CD4-positive, alpha-beta T cell treated with Interleukin-17A for 4 hours (primary cell): ENCODE measurements around the gene CADPS.

Source experiments
- DNase-seq: peaks from one replicate; pipeline ENCODE4 v3.0.0-alpha.2; 2020; ENCODE audit warnings: mixed read lengths

The CADPS gene

DNA sequence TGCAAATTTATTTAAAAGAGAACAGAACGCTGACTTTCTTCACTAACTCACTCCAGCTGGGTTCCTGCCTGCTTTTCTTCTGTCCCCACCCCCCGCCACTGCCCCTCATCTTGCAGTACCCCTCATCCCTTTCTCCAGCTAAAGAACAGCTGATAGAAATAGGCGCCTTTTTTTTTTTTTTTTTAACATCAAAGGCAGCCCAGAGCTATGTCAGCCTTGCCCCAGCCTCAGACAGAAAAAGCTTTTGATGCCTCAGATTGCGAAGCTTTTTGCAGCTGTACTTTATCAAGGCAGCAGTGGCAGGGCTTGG is 1.8 kb downstream of the CADPS start:
- no peak for DNase-seq

DNA sequence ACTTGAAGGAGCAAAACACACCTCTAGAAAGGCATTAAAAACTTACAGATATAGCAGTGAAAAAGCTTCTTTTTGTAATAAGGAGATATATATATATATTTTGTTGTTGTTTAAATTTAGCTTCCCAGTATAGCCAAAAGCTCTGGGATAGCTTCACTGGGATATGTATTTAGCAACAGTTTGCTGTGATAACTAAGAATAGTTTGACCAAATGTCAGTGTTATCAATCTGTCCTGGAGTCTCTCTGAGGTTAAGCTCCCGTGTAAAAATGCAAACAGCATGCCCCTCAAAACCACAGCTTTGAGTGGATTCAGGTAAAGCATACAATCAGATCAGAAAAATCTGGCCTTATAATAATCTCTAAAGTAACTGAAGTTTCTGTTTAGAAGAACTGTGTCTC is 2.9 kb downstream of the CADPS start:
- no peak for DNase-seq

DNA sequence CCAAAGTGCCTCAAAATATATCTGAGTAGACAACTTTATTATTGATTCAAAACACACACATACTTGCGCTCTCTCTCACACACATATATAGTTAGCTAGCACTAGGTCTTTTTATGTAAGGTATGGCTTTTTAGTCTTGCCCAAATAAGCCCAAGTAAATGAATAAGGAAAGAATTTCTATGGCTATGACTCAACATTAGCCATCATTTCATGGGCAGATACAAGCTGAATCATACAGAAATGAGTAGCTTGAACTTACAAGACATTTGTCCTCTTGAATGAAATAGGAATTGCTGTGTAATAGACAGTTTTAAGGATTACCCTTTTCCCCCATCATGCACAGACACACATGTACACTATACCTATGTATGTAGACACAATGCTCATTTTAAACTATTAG is 4.9 kb downstream of the CADPS start:
- no peak for DNase-seq

DNA sequence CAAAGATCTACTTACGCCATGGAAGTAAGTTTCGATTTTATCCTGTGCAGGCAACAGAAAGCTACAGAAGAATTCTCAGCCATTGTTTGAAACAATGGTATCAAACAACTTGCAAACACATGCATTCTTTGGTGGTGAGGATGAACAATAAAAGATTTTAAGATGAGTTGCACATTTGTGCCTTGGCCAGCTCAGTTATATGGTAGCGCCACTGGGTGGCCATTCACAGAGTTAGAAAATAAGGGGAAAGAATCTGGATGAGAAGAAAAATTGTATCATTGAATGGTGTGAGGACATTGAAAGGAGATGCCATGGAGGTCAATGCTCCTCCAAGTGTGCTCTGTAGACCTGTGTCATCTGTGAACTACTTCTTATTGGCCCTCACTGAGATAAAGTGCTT is 11.6 kb downstream of the CADPS start:
- no peak for DNase-seq

DNA sequence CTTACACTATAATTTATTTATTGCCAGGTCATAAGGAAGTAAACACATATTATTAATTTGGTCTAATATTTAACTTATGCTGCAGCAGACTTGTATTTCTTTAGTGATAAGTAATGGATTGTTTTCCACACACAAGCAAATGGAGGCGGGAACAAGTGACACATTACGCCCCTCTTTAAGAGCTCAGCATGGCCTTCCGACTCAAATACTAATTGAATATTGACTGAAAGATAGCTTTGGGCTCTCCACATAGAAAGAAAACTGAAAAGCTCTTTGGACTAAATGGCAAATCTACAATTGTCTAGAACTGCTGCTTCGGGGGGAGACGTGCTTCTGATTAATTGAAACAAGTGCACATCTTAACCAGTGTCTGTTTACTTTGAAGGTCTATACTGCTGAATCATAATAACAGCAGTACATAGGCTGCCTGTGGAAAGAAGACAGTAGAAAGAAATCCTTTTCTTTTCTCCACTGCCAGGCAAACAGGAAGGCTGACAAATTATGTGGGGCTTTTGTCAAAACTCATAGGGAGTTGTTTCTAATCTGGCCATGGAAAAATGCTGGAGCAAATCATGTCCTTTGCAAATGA is 15.9 kb downstream of the CADPS start:
- DNase-seq = no peak

DNA sequence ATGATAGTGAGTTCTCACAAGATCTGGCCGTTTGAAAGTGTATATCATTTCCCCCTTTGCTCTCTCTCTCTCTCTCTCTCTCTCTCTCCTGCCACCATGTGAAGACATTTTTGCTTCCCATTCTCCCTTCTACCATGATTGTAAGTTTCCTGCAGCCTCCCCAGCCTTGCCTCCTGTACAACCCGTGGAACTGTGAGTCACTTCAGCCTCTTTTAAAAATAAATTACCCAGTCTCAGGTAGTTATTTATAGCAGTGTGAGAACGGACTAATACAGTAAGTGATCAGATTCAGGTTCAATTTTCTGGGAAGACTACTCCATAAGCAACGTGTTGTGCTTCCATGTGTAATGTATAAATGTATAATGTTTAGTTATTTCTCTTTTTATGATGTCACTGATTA is 29.2 kb downstream of the CADPS start:
- no peak for DNase-seq

DNA sequence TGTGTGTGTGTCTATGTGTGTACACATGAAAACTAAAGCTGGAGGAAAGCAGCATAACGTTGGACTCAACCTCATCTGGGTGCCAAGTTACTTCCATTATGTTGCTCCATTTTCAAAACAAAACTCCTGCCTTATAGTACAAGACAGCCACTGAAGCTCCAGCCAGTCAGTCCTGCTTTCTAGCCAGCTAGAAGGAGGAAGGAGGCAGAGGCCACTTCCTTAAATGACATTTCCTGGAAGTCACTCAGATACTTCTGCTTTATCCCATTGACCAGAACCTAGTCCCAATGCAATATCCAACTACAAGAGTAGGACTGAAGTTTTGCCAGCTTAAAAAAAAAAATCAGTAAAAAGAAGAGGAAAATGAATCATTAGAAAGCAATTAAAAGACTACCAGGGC is 31.7 kb downstream of the CADPS start:
- no peak for DNase-seq

DNA sequence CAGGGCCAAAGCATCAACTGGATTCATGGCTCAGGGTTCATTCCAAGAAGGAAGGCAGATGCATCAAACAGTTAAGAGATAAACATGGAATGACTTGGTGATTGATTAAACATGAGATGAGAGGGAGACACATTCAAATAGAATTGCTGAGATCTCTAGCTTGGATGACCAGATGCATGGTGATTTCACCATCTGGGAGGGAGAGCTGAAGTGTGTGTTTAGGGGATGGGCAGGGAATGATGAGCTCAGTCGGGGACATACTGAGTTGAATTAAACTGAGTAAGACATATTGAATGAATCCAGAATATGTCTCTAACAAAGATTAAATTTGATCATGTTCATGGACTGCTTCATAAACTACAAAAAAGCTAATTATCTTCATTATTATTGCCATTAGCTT is 35.5 kb downstream of the CADPS start:
- no peak for DNase-seq

DNA sequence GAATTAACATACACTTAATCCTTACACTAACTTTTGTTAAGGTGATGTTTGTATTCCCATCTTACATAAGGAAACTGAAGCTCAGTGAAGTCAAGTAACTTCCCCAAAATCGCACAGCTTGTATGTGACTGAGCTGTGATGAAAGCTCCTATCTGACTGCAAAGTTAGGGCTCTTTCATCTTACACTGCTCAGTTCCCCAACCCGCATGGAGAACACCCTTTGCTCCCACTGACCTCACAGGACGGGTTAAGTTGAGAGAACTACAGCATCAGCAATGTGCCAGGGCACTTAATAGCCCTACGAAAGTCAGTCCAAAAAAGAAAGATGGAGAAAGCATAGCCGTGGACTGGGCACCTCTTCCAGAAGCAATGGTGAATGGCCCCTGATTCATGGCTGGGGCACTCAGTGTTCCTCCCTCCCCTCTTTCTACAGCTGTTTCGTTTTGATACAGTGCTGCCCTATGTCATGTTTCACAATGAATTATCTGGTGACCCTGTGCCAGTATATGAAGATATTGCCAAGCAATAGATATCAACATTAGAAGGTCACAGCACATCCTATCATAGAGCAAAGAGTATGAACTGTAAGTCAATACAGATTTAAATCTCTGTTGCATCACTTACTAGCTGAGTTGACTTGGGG is 38.0 kb downstream of the CADPS start:
- DNase-seq = no peak

DNA sequence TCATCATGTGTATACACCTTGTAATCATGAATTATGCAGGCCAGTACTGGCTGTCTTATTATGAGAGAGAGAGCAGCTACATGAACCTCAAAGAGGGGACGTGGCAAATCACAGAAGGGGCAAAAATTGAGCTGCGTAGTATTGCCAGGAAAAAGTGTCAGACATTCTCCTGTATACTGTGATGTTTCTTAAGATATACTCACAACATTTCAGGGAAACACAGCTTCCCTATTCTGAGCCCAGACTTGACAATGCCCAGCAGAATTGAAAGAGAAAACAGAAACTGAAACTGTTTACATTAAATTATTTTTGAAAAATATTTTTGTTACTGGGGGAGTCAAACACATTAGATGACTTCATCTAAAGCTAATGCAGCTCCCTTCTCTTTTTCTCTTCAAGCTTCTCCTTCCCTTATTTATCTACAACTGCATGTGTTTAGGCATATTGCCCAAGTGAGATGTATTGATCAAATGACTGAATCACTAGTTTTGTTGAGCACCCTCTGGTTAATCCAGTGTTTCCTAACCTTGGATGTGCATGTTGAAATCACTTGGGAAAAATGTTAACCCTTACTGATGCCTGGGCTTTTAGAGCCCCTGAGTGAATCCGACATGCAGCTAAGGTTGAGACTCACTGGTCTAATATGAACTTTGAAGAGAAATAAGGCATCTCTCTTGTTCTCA is 39.5 kb downstream of the CADPS start:
- DNase-seq = no peak

DNA sequence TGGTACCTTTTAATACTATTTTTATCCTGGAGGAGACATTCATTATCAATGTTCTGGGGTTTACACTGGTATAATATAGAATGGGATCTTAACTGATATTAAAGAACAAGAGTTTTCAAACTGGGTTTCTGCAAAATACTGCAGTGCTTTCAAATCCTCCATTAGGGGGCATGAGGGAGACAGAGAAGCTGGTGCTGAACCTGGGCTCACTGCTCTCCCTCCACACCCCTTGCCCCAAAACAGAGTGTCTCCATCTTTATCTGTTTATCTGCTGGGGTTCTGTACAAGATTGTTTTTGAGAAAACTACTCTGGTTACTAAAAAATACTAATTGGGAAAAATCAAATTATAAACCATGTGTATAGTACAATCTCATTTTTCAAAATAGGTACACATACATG is 41.7 kb downstream of the CADPS start:
- DNase-seq = no peak

DNA sequence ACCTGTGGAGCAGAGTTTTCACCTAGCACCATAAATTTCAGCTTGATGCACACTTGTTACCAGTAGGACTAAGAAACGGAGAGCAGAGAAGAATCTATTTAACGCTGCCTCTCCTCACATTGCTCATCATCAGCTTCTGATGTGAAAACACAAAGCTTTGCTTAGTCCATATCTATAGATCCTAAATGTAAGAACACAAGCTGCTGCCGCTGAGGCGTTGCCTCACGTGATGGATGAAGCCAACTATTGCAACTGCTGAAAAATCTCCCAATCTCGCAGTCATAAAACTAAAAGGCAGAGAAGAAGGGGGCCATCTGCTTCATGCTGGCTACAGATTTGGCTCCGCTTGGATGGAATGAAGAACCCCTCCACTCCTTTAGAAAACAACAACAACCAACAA is 42.7 kb downstream of the CADPS start:
- no peak for DNase-seq

DNA sequence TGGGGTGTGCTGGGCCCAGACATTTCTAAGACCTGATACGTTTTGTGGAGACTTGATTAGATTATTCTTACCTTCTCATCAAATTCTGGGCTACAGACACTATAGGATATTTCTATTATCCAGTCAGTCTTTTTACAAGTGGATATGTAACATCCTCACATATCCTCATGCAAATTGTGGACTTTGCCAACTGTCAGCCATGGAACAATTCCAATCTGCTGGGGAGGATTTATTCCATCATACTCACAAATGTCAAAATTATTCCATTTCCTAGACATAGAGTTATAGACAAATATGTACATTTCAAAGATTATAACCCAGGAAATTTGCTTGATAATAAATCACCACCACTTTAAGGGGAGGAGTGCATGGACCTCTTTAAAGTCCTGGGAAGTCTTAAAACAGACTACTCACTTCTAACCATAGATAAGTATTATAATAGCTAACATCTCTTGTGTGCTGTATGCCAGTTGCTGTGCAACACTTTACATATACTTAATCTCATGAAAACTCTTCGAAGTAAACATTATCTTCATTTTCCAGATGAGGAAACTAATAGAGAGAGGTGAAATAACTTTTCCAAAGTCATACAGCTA is 44.4 kb downstream of the CADPS start:
- no peak for DNase-seq

DNA sequence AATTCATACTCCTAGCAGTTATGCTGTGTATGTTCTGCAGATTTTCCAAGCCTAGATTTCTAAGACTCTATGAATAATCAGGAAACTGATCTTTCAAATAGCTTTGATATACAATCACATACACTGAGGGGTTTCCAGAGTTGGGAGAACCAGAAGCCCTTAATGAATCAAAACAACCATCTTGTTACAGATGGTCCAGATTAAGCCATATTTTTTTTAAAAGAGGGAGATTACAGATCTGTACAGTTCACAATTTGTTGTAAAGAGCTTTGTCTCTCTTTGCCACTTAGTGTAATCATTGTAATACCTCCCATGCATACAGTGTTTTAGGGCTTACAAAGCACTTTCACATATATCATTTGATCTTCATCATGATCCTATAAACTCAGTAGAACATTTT is 47.7 kb downstream of the CADPS start:
- no peak for DNase-seq

DNA sequence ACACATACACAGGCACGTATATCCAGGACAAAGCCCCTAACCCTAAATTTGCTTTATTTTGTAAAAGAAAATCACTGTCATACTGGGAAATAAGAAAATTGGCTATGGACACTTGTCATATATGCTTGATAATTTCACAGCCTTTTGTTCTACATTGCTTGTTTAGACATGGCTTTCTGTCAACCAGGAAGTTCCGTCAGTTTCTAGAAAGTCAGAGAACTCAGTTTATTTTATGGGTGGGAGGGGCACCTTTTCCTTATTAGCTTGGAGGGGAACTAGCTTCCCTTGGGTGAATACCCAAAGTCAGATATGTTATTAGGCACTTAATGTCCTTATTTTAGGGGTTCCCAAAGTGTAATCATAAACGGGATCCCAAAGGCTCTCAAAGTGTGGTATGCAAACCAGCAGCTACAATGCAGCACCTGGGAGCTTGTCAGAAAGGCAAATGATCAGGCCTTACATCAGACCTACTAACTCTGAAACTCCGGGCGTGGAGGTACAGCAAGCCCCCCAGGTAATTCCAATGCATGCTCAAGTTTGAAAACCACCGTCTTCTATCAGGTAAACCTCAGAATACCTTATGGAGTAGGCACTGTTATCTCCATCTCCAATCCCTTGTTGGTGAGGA is 50.1 kb downstream of the CADPS start:
- no peak for DNase-seq

DNA sequence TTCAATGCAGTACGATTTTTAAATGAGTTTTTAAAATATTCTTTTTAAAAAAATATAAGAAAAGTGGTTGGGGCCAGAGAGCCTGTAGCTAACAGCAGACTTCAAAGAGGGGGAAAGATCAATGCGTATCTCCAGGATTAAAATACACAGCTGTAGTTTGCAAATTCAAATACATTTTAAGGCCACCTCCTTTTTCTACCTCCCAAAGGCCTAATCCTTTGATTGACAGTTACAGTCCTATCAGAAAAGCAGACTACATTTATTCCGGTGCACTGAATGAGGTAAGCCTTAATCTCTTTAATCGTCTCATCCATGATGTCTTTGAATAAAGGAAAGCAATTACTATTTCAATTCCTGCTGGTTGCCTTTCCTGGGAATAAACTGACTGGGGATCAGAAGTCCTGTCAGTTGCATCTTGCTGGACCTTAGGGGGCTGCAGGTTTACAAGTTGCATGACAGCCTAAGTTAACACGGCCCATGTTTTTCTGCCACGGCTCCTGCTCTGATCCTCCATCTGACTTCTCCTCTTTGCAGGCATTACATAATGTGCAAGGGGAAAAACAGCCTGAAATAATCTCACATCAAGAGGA is 51.7 kb downstream of the CADPS start:
- no peak for DNase-seq

DNA sequence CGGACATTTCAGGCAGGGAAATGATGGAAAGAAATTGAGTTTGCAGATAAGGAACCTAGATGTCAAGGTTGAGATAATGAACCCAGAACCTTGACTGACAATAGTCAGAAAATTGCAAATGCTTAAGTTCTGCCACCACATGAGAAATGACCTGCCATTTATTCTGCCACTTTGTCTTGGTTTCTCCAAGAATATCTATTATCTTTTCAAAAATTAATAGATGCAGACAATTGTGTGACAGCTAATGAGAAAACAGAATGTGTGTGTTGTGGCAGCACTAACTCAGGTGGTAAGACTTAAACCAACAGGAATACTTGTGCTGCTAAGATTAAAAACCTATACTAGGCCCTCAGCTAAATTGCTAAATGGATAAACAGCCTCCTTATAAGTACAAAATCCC is 52.3 kb downstream of the CADPS start:
- DNase-seq = no peak

DNA sequence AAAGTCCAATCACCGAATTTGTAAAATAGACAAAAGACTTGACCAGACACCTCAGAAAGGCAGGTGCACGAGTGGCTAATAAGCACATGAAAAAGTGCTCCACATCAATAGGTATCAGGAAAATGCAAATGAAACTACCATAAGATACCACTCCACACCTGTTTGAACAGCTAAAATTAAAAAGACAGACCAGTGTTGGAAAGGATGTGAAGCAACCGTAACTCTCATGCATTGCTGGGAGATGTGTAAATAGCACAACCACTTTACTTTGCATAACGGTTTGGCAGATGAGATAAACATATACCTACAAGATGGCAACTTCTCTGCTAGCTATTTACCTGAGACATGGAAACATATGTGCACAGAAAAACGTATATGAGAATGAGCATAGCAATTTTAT is 56.9 kb downstream of the CADPS start:
- no peak for DNase-seq

DNA sequence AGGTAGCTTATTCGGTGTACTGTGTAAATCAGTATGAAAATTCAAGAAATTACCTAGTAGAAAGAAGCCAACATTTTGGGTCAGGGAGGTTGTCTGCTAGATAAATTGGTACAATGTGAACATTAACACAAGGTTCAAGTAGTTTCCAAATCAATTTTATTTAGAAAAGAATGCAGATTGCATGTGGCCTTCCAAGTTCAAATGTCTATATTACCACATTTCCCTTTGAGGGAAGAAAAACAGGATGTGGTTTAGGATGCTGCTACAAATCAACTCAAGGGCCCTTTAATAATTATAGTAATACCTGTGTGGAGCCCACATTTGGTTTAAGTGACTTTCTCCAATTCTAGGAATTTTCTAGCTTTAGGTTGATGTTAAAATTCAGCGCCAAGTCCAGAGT is 57.5 kb downstream of the CADPS start:
- no peak for DNase-seq

DNA sequence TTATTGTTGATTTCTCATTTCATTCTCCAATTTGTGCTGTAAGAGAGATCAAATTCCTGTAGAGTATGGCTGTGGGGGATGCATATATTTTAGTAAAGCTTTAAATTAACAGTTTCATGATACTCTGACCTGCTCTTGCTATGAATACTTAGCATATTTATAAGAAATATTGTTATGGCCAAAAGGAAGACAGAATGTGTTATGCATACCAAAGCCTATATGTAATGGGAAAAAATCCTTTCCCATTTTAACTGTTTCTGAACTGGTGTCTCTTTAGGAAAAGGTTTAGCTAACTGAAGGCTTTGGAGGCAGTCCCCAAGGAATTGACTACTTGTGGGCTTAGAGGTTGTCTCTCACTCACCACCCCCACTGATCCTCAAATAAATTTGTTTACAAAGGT is 59.2 kb downstream of the CADPS start:
- no peak for DNase-seq

DNA sequence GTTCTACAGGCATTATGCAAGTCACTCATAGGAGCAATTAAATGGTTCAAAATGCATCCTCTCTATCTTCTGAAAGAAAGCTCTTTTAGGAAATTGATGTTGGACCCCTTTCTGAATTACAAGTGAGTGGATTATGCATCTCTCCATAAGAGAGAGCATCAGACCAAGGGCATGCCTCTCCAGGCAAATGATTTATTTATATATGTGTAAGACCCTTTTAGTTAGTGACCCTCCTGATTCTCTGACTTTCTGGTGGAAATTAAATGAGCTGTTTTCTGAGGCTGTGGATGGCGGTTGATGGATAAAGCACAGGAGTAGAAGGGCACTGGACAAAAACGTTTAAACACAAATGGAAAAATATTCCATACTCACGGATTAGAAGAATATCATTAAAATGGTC is 62.6 kb downstream of the CADPS start:
- no peak for DNase-seq

DNA sequence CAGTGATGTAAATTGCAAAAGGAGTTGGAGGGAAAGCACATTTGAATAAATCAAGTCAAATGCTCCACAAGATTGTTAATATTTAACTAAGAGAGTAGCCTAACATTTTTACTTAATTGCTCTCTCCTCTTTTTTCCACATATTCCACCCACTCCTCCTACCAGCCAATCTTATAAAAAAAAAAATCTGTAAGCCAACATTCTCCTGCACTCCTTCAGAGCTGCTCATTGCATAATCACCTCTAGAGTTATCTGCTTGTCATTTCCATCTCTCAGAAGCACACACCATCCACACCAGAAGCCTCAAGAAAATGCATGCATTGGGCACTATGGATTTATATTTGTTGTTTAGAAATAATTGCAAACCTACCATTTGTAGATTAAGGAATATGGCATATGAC is 64.1 kb downstream of the CADPS start:
- DNase-seq = no peak

DNA sequence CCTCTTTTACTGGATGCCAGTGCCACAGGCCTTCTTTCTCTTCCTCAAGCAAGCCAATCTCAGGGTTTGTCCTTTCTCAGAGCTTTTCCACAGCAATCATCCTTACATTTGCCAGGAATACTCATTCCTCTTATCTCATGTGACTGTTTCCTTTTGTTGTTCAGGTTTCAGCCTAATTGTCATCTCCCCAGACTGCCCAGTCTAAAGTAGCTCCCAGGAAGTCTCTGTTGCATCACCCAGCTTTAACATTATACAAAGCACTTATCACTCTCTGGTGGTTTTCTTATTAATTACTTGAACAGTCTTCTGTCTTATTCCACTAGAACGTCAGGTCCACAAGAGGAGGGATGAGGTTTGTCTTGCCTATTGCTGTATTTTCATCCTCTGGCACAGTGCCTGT is 65.8 kb downstream of the CADPS start:
- no peak for DNase-seq
